GM12878 (cell line): ENCODE data around the gene CAPN15. TPM values are rescaled to one million over a fixed set of nuclear protein-coding genes. Genes with fewer than 3 reads are reported as not detected.
A peak's percentile ranks its signal among the peaks of the same experiment; 100 is the strongest.

ENCODE experiments used
- ATAC-seq: fragments of 200-7000 bp; cut with Tn5 transposase; 3 replicates; pipeline ENCODE4 v1.9.1; 2020; ENCODE audit warnings: mild to moderate bottlenecking, moderate library complexity
- BruUV-seq: library from RNA; stranded (reverse); fragments of 400-500 nt; replicated peaks from 2 replicates; lab custom pipeline; 2021; lab: Mats Ljungman, UMichigan
- CTCF ChIA-PET: fragments of 300-600 bp; sonication (Branson Sonifier 250); formaldehyde crosslinking; extraction: SDS; loops from one replicate; lab custom pipeline; 2021; ENCODE audit warnings: inconsistent platforms; lab: Yijun Ruan, JAX
- POLR2A ChIA-PET: fragments of 350-600 bp; formaldehyde crosslinking; extraction: SDS; loops from one replicate; lab custom pipeline; 2021; ENCODE audit warnings: inconsistent platforms; lab: Charles Lee
- RAD21 ChIA-PET: fragments of 300-600 bp; sonication (Branson Sonifier 250); formaldehyde crosslinking; loops from one replicate; lab custom pipeline; 2023; ENCODE audit warnings: antibody characterized with exemption; ENCODE audit not compliant: unreplicated experiment; lab: Charles Lee
- SMC1A ChIA-PET: fragments of 300-600 bp; sonication (Branson Sonifier 250); formaldehyde crosslinking; loops from one replicate; lab custom pipeline; 2023; ENCODE audit not compliant: unreplicated experiment, uncharacterized antibody; lab: Charles Lee
- DNase-seq: peaks from one replicate; pipeline ENCODE4 v3.0.0-alpha.2; 2011; ENCODE audit warnings: low read depth, low spot score
- FAIRE-seq: peaks from 3 replicates; lab custom pipeline; 2011; peaks lifted over from hg19 to GRCh38; lab: Jason Lieb, UNC
- H2AFZ ChIP-seq: 2 replicates; pipeline ENCODE4 v1.6.0; 2011; ENCODE audit warnings: low read depth, low read length, control low read depth; ENCODE audit not compliant: control insufficient read depth
- H3K27ac ChIP-seq: 2 replicates; pipeline ENCODE4 v1.5.1; 2011; ENCODE audit warnings: control low read depth; ENCODE audit not compliant: control insufficient read depth, insufficient read depth
- H3K27me3 ChIP-seq, 2 experiments: replicated peaks in 1 of 2; 2 replicates each; pipeline versions ENCODE4 v1.6.0 to v1.6.1; 2011; ENCODE audit warnings: low read length in 1 of 2; ENCODE audit not compliant: control insufficient read depth in 2 of 2, insufficient read depth in 2 of 2
- H3K36me3 ChIP-seq, 2 experiments: 2 replicates each; pipeline ENCODE4 v1.5.1; 2011; ENCODE audit warnings: low read length in 1 of 2; ENCODE audit not compliant: control insufficient read depth in 2 of 2, insufficient read depth in 2 of 2
- H3K4me1 ChIP-seq: 2 replicates; pipeline ENCODE4 v1.6.1; 2011; ENCODE audit warnings: mild to moderate bottlenecking, low read length, moderate library complexity, mixed read lengths; ENCODE audit not compliant: control insufficient read depth, insufficient read depth
- H3K4me2 ChIP-seq: 2 replicates; pipeline ENCODE4 v1.6.0; 2011; ENCODE audit warnings: control low read depth; ENCODE audit not compliant: control insufficient read depth, insufficient read depth
- H3K4me3 ChIP-seq: fragments of 200-600 bp; sonication (generic); 2 replicates; pipeline ENCODE4 v1.5.1; 2016
- H3K79me2 ChIP-seq: 2 replicates; pipeline ENCODE4 v1.6.0; 2011; ENCODE audit warnings: low read length; ENCODE audit not compliant: control insufficient read depth, insufficient read depth
- H3K9ac ChIP-seq: 2 replicates; pipeline ENCODE4 v1.8.0; 2011; ENCODE audit warnings: low read length, control low read depth, mixed read lengths; ENCODE audit not compliant: control insufficient read depth, insufficient read depth
- H3K9me3 ChIP-seq: replicated peaks from 3 replicates; pipeline ENCODE4 v1.5.1; 2011; ENCODE audit warnings: mild to moderate bottlenecking, low read length; ENCODE audit not compliant: control insufficient read depth, insufficient read depth
- H4K20me1 ChIP-seq: 2 replicates; pipeline ENCODE4 v1.6.0; 2011; ENCODE audit not compliant: control insufficient read depth, insufficient read depth
- POLR2A ChIP-seq: IDR thresholded peaks from 2 replicates; pipeline ENCODE4 v1.6.1; 2011; ENCODE audit warnings: low read depth, mild to moderate bottlenecking, low read length
- ZBTB40 ChIP-seq: fragments of 450-650 bp; IDR thresholded peaks from 2 replicates; pipeline ENCODE4 v1.6.1; 2016; ENCODE audit warnings: mild to moderate bottlenecking, moderate library complexity, borderline replicate concordance
- WGBS: methylation state at CpG from one replicate; pipeline ENCODE4 v1.1.6; 2016; ENCODE audit warnings: low lambda C conversion rate; ENCODE audit not compliant: insufficient replicate concordance, insufficient coverage; ENCODE audit errors: missing lambda C conversion rate; 5-methylcytosine and 5-hydroxymethylcytosine counted together
- in situ Hi-C: fragments of 300-500 bp; cut with MboI; formaldehyde crosslinking; loops from 9 replicates; pipeline ENCODE4 v1.14.3; 2018; ENCODE audit warnings: mixed read lengths
- intact Hi-C: fragments of 100-400 bp; cut with micrococcal nuclease; formaldehyde crosslinking; loops from one replicate; pipeline ENCODE4 v1.14.2; 2022; ENCODE audit not compliant: unreplicated experiment
- polyA plus RNA-seq, 11 experiments: library from polyadenylated mRNA; depleted of rRNA in 4 of 11; unstranded in 6 of 11; stranded (reverse) in 5 of 11; fragments of >200 nt; fragmentation: Nextera tagmentation in 4 of 11; fragmentation: Illumina TruSeq in 1 of 11; extraction: Ambion mirVana in 4 of 11; extraction: Trizol in 1 of 11; gene quantifications; 1 replicate in 1 of 11; 2 replicates in 10 of 11; pipeline versions ENCODE4 v1.2.1 to v1.2.3, GENCODE V29; 2011 to 2016; ENCODE audit warnings: inconsistent platforms in 2 of 11, missing spikeins in 2 of 11, low read depth in 1 of 11
- total RNA-seq, 4 experiments: library from RNA; depleted of rRNA in 3 of 4; stranded (reverse); fragments of >200 nt in 3 of 4; fragmentation: Illumina TruSeq in 1 of 4; extraction: Trizol in 1 of 4; gene quantifications; 2 replicates each; pipeline versions ENCODE4 v1.2.1 to v1.2.3, GENCODE V29; 2013 to 2021

CAPN15 gene
- total and polyA plus RNA-seq, 10 of the 15 experiments (the other 5 are each of a cell fraction or from before 2014, with no cell fraction given), result 0.40 to 78.5 (median 8.3) TPM

GRCh38 chr16:519841-520687 is 7.4 kb upstream of the CAPN15 start:
- DNase-seq (no peak), FAIRE-seq (no peak), ATAC-seq (no peak)
- no peak overlapping the region for H3K27ac ChIP-seq
- H3K4me3 ChIP-seq, result no peak overlapping the region
- H3K9ac ChIP-seq, result no peak overlapping the region
- ChIA-PET CTCF (interaction anchor here (0.6 kb wide), 1 partner anchor 397 kb away, joined by 4 read pairs; no protein-coding TSS in a partner anchor), RAD21 (no interaction called here), SMC1A (no interaction called here), POLR2A (no interaction called here)
- peaks cover 1% of the 10 kb centered on the region; the same call in 1 of the 2 replicates for H3K79me2 ChIP-seq
- H3K9me3 ChIP-seq, result no peaks in the 10 kb centered on the region
- no peaks in the 10 kb centered on the region; the same call in 1 of the 2 replicates for H4K20me1 ChIP-seq
- WGBS, result 86% methylated on average over 34 of the region's 35 CpGs
- H3K36me3 ChIP-seq, result peaks cover 0 to 2% of the 10 kb centered on the region in 2 experiments; a peak in 3 of 4 replicates
- no peaks in the 10 kb centered on the region for H3K27me3 ChIP-seq
- intact Hi-C loops, result no loop called here
- in situ Hi-C loops, result no loop called here
- no peak overlapping the region for H2AFZ ChIP-seq
- H3K4me1 ChIP-seq, result peaks cover 11% of the 10 kb centered on the region
- BruUV-seq, result no TSS peak
- H3K4me2 ChIP-seq, result no peak overlapping the region
- TF ChIP-seq ZBTB40, result no peak
- peak; percentile 9; the same call in 1 of the 2 replicates for TF ChIP-seq POLR2A
